Vagina (tissue), 2 donors: ENCODE measurements around the gene MEIKIN.

ENCODE experiments used
- CTCF ChIP-seq, 3 experiments: fragments of 450-650 bp in 2 of 3; fragments of 200-600 bp in 1 of 3; sonication (generic) in 1 of 3; IDR thresholded peaks; one replicate each; pipeline ENCODE4 v1.5.1; 2017 to 2019; ENCODE audit warnings: antibody characterized with exemption in 3 of 3, mild to moderate bottlenecking in 2 of 3, moderate library complexity in 2 of 3
- POLR2A ChIP-seq, 2 donors: fragments of 450-650 bp; IDR thresholded peaks; one replicate each; pipeline ENCODE4 v1.6.1; 2017; ENCODE audit warnings: antibody characterized with exemption in 2 of 2, mild to moderate bottlenecking in 2 of 2, moderate library complexity in 2 of 2
- POLR2AphosphoS5 ChIP-seq, 2 donors: sonication (generic); formaldehyde crosslinking; IDR thresholded peaks; one replicate each; pipeline ENCODE4 v1.9.0; 2017; ENCODE audit warnings: antibody characterized with exemption in 2 of 2, mild to moderate bottlenecking in 2 of 2, low read depth in 1 of 2; ENCODE audit not compliant: insufficient read depth in 1 of 2

- TF ChIP-seq CTCF (IDR thresholded peaks at IDR 0.05) (no peak), POLR2A (IDR thresholded peaks at IDR 0.05) (no peak), POLR2AphosphoS5 (IDR thresholded peaks at IDR 0.05; ENCODE audit: insufficient read depth in 1 of 2, low read depth in 1 of 2) (no peak)
These were observed 46.3 kb upstream of the MEIKIN start for GRCh38 chr5:131991593-131992324.
